Astrocyte (in vitro differentiated cells and primary cell): ENCODE measurements around the gene RPL28. TPM values are rescaled to one million over a fixed set of nuclear protein-coding genes. Genes with fewer than 3 reads are reported as not detected.

Source experiments
- DNase-seq: peaks from one replicate; pipeline ENCODE4 v3.0.0-alpha.2; 2010; ENCODE audit warnings: low read depth
- FAIRE-seq: peaks from 2 replicates; lab custom pipeline; 2011; peaks lifted over from hg19 to GRCh38; lab: Jason Lieb, UNC
- H2AFZ ChIP-seq: 2 replicates; pipeline ENCODE4 v1.6.0; 2012; ENCODE audit warnings: low read depth, low read length, inconsistent platforms
- H3K27ac ChIP-seq: 2 replicates; pipeline ENCODE4 v1.5.1; 2011; ENCODE audit warnings: low read depth, low read length, inconsistent platforms
- H3K27me3 ChIP-seq: 2 replicates; pipeline ENCODE4 v1.6.0; 2011; ENCODE audit warnings: low read length, inconsistent platforms; ENCODE audit not compliant: insufficient read depth
- H3K36me3 ChIP-seq: 2 replicates; pipeline ENCODE4 v1.5.1; 2011; ENCODE audit warnings: low read length, inconsistent platforms; ENCODE audit not compliant: insufficient read depth
- H3K4me1 ChIP-seq: 2 replicates; pipeline ENCODE4 v1.5.1; 2011; ENCODE audit warnings: low read length, inconsistent platforms; ENCODE audit not compliant: insufficient read depth
- H3K4me2 ChIP-seq: 2 replicates; pipeline ENCODE4 v1.6.0; 2012; ENCODE audit warnings: low read length, inconsistent platforms
- H3K4me3 ChIP-seq: 2 replicates; pipeline ENCODE4 v1.5.1; 2011; ENCODE audit warnings: low read depth, mild to moderate bottlenecking, low read length, inconsistent platforms; ENCODE audit not compliant: insufficient read depth
- H3K79me2 ChIP-seq: 2 replicates; pipeline ENCODE4 v1.6.0; 2012; ENCODE audit warnings: mild to moderate bottlenecking, low read length, inconsistent platforms; ENCODE audit not compliant: insufficient read depth
- H3K9ac ChIP-seq: 2 replicates; pipeline ENCODE4 v1.6.0; 2012; ENCODE audit warnings: mild to moderate bottlenecking, low read length, inconsistent platforms
- H3K9me3 ChIP-seq: 2 replicates; pipeline ENCODE4 v1.5.1; 2012; ENCODE audit warnings: low read depth, mild to moderate bottlenecking, low read length, inconsistent platforms; ENCODE audit not compliant: insufficient read depth
- H4K20me1 ChIP-seq: 2 replicates; pipeline ENCODE4 v1.6.0; 2012; ENCODE audit warnings: low read length, inconsistent platforms; ENCODE audit not compliant: insufficient read depth
- H3K27ac Mint-ChIP-seq: one replicate; pipeline ENCODE4 v1.8.0; 2021; ENCODE audit warnings: mild to moderate bottlenecking, mixed read lengths; ENCODE audit not compliant: unreplicated experiment
- H3K27me3 Mint-ChIP-seq: one replicate; pipeline ENCODE4 v1.8.0; 2021; ENCODE audit warnings: low read depth, mixed read lengths; ENCODE audit not compliant: unreplicated experiment
- H3K36me3 Mint-ChIP-seq: one replicate; pipeline ENCODE4 v1.8.0; 2021; ENCODE audit warnings: low read depth, mixed read lengths; ENCODE audit not compliant: unreplicated experiment
- H3K4me1 Mint-ChIP-seq: one replicate; pipeline ENCODE4 v1.8.0; 2021; ENCODE audit warnings: low read depth, mixed read lengths; ENCODE audit not compliant: unreplicated experiment
- H3K4me3 Mint-ChIP-seq: one replicate; pipeline ENCODE4 v1.8.0; 2021; ENCODE audit warnings: mild to moderate bottlenecking, moderate library complexity, mixed read lengths; ENCODE audit not compliant: unreplicated experiment
- H3K9me3 Mint-ChIP-seq: one replicate; pipeline ENCODE4 v1.8.0; 2021; ENCODE audit warnings: mild to moderate bottlenecking, mixed read lengths; ENCODE audit not compliant: unreplicated experiment
- CTCF ChIP-seq: IDR thresholded peaks from 2 replicates; pipeline ENCODE4 v1.5.1; 2011; ENCODE audit warnings: low read depth, mild to moderate bottlenecking, inconsistent platforms, low read length, moderate library complexity; ENCODE audit not compliant: insufficient read depth
- EZH2 ChIP-seq: IDR thresholded peaks from 2 replicates; pipeline ENCODE4 v1.6.1; 2012; ENCODE audit warnings: mild to moderate bottlenecking, low read length, inconsistent platforms; ENCODE audit not compliant: insufficient read depth
- total RNA-seq: library from RNA; stranded (reverse); gene quantifications from 2 replicates; pipeline ENCODE4 v1.2.1, GENCODE V29; 2021

The RPL28 gene
- total RNA-seq, 1 donor from 2014 or later = 2,072 TPM

DNA sequence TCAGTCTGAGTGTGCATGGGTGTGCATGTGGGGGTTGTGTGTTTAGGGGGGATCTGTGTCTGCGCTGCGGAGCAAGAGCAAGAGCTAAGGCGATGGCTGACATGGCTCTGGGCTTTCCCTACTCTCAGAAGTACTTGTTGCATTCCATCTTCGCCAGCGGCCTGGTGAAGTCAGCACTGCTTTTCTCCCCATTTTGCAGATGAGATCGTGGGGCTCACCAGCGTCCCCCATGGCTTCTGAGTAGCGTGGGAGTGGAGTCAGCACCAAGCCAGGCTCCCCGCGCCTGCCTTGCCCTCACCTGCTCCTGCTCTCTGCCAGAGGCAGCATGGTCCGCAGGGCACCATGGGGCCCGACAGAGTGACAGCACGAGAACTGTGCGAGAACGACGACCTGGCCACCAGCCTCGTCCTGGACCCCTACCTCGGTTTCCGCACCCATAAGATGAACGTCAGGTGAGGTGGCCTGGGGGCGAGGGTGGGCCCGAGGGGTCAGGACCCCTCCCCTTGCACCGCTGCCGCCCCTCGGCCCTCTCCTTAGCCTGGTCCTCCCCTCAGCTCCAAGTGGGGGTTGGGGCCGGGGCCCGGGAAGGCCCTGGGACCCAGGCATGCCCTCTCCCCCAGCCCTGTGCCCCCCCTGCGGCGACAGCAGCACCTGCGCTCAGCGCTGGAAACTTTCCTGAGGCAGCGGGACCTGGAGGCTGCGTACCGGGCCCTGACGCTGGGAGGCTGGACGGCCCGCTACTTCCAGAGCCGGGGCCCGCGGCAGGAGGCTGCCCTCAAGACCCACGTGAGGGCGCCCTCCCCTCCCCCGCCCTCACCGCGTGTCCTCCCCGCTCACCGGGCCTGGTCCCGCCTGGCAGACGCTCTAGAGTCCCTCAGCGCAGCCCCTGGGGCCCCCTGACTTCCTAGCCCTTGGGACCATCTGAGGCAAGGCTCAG, 43.9 kb upstream of the RPL28 start:
- H3K9ac ChIP-seq = no peak overlapping the region

GRCh38 chr19:55344444-55344843, 41.3 kb upstream of the RPL28 start:
- H3K4me2 ChIP-seq = no peak overlapping the region
- no peaks in the 10 kb centered on the region for H3K9me3 ChIP-seq
- FAIRE-seq = no peak
- peaks cover 2% of the 10 kb centered on the region for H3K9me3 Mint-ChIP-seq
- peaks cover 18% of the 10 kb centered on the region for H3K4me1 Mint-ChIP-seq
- H3K9ac ChIP-seq = no peak overlapping the region
- H3K36me3 ChIP-seq = no peaks in the 10 kb centered on the region
- no peak for DNase-seq
- H3K36me3 Mint-ChIP-seq = peaks cover 15% of the 10 kb centered on the region
- H3K27ac Mint-ChIP-seq = no peak overlapping the region
- TF ChIP-seq EZH2 (no peak), CTCF (no peak)
- no peaks in the 10 kb centered on the region for H3K27me3 ChIP-seq
- H3K4me1 ChIP-seq = peaks cover 18% of the 10 kb centered on the region
- H4K20me1 ChIP-seq = peaks cover 6% of the 10 kb centered on the region
- no peak overlapping the region for H3K4me3 Mint-ChIP-seq
- peaks cover 10% of the 10 kb centered on the region for H3K79me2 ChIP-seq
- no peak overlapping the region for H3K27ac ChIP-seq
- no peak overlapping the region for H3K4me3 ChIP-seq
- no peaks in the 10 kb centered on the region for H3K27me3 Mint-ChIP-seq
- no peak overlapping the region for H2AFZ ChIP-seq

More for the DNA sequence above, 43.9 kb upstream of the RPL28 start:
- Mint-ChIP-seq H3K36me3 (peaks cover 8% of the 10 kb centered on the region), H3K27ac (no peak overlapping the region), H3K9me3 (peaks cover 3% of the 10 kb centered on the region), H3K4me1 (peaks cover 17% of the 10 kb centered on the region), H3K27me3 (no peaks in the 10 kb centered on the region), H3K4me3 (peak overlapping the region; percentile 75)
- no peak for TF ChIP-seq EZH2
- TF ChIP-seq CTCF = no peak
- Histone ChIP-seq H3K36me3 (no peaks in the 10 kb centered on the region), H3K4me2 (peak overlapping the region; percentile 100), H3K27me3 (peaks cover under 1% of the 10 kb centered on the region), H3K27ac (no peak overlapping the region), H2AFZ (no peak overlapping the region), H3K4me3 (no peak overlapping the region), H3K9me3 (no peaks in the 10 kb centered on the region), H4K20me1 (peaks cover 6% of the 10 kb centered on the region), H3K79me2 (peaks cover 10% of the 10 kb centered on the region), H3K4me1 (peaks cover 25% of the 10 kb centered on the region)
- no peak for DNase-seq
- FAIRE-seq = no peak
